DOHH2 (cell line): Measurements from ENCODE around the gene HYAL1.
"Not testable (repeated sequence)": the region's sequence is repeated elsewhere in the genome, so short reads cannot be mapped to it uniquely, and the experiment has no call there.

Experiments
- H3F3A ChIP-seq: fragments of 200-600 bp; sonication (generic), shearing (Covaris generic); 2 replicates; pipeline ENCODE4 v1.6.0; 2016; ENCODE audit warnings: antibody characterized with exemption, mild to moderate bottlenecking; ENCODE audit not compliant: control insufficient read depth, insufficient read depth
- H3K27ac ChIP-seq: fragments of 200-600 bp; sonication (generic); 2 replicates; pipeline ENCODE4 v1.5.1; 2014; ENCODE audit warnings: low read depth, mild to moderate bottlenecking, low read length, moderate library complexity
- H3K27me3 ChIP-seq: fragments of 200-600 bp; sonication (generic); 2 replicates; pipeline ENCODE4 v1.6.1; 2014; ENCODE audit warnings: mild to moderate bottlenecking, low read length, mixed read lengths; ENCODE audit not compliant: control insufficient read depth
- H3K36me3 ChIP-seq: fragments of 200-600 bp; sonication (generic); 2 replicates; pipeline ENCODE4 v1.6.1; 2014; ENCODE audit warnings: mild to moderate bottlenecking, low read length, moderate library complexity, mixed read lengths; ENCODE audit not compliant: control insufficient read depth
- H3K4me1 ChIP-seq: fragments of 200-600 bp; sonication (generic); 2 replicates; pipeline ENCODE4 v1.6.1; 2014; ENCODE audit warnings: mild to moderate bottlenecking, low read length, mixed read lengths; ENCODE audit not compliant: control insufficient read depth
- H3K4me2 ChIP-seq: fragments of 200-600 bp; sonication (generic); 2 replicates; pipeline ENCODE4 v1.6.0; 2014; ENCODE audit warnings: mild to moderate bottlenecking, low read length, moderate library complexity
- H3K4me3 ChIP-seq: fragments of 200-600 bp; sonication (generic); 2 replicates; pipeline ENCODE4 v1.5.1; 2014; ENCODE audit warnings: mild to moderate bottlenecking, low read length, mixed read lengths
- H3K79me2 ChIP-seq: fragments of 200-600 bp; sonication (generic); 2 replicates; pipeline ENCODE4 v1.6.1; 2014; ENCODE audit warnings: mild to moderate bottlenecking, low read length, mixed read lengths; ENCODE audit not compliant: control insufficient read depth
- H3K9me2 ChIP-seq: fragments of 200-600 bp; sonication (generic); replicated peaks from 2 replicates; pipeline ENCODE4 v1.6.1; 2014; ENCODE audit warnings: mild to moderate bottlenecking, low read length, mixed read lengths; ENCODE audit not compliant: control insufficient read depth
- H3K9me3 ChIP-seq: fragments of 200-600 bp; sonication (generic); 2 replicates; pipeline ENCODE4 v1.6.1; 2014; ENCODE audit warnings: antibody characterized with exemption, low read length, mixed read lengths; ENCODE audit not compliant: control insufficient read depth, insufficient read depth
- H4K20me1 ChIP-seq: fragments of 200-600 bp; sonication (generic); 2 replicates; pipeline ENCODE4 v1.6.0; 2014; ENCODE audit warnings: low read depth, mild to moderate bottlenecking, antibody characterized with exemption, low read length, moderate library complexity; ENCODE audit not compliant: control insufficient read depth, insufficient read depth
- CTCF ChIP-seq: fragments of 200-600 bp; sonication (generic); IDR thresholded peaks from one replicate; pipeline ENCODE4 v1.5.1; 2014; ENCODE audit warnings: antibody characterized with exemption, mild to moderate bottlenecking, low read depth, low read length; ENCODE audit not compliant: poor library complexity, severe bottlenecking
- EZH2phosphoT487 ChIP-seq: fragments of 200-600 bp; sonication (generic); IDR thresholded peaks from 2 replicates; pipeline ENCODE4 v1.6.1; 2017; ENCODE audit warnings: borderline replicate concordance, mild to moderate bottlenecking, antibody characterized with exemption, low read length, moderate library complexity, mixed read lengths

HYAL1 gene

GRCh38 chr3:50274371-50275104 lies 28.8 kb downstream of the HYAL1 start:
- no peaks in the 10 kb centered on the region for H3K9me3 ChIP-seq
- no peak overlapping the region for H3K4me3 ChIP-seq
- H3K79me2 ChIP-seq, result no peaks in the 10 kb centered on the region
- no peak overlapping the region for H3K27ac ChIP-seq
- H3K4me1 ChIP-seq, result peaks cover 13% of the 10 kb centered on the region
- H3K36me3 ChIP-seq, result no peaks in the 10 kb centered on the region
- peaks cover 43% of the 10 kb centered on the region for H3K27me3 ChIP-seq
- H3K9me2 ChIP-seq, result no peaks in the 10 kb centered on the region
- H4K20me1 ChIP-seq, result no peaks in the 10 kb centered on the region
- peak; percentile 98 for TF ChIP-seq CTCF
- no peak for TF ChIP-seq EZH2phosphoT487
- H3F3A ChIP-seq, result no peaks in the 10 kb centered on the region
- H3K4me2 ChIP-seq, result no peak overlapping the region

GRCh38 chr3:50273689-50274065 lies 29.7 kb downstream of the HYAL1 start:
- TF ChIP-seq CTCF, result no peak
- TF ChIP-seq EZH2phosphoT487, result no peak
- no peaks in the 10 kb centered on the region for H3F3A ChIP-seq
- H3K27ac ChIP-seq, result no peak overlapping the region
- H3K9me2 ChIP-seq, result no peaks in the 10 kb centered on the region
- H3K79me2 ChIP-seq, result no peaks in the 10 kb centered on the region
- H3K27me3 ChIP-seq, result peaks cover 45% of the 10 kb centered on the region
- H3K4me2 ChIP-seq, result peak overlapping the region; percentile 50; the same call in 1 of the 2 replicates
- no peaks in the 10 kb centered on the region for H4K20me1 ChIP-seq
- no peaks in the 10 kb centered on the region for H3K36me3 ChIP-seq
- H3K4me1 ChIP-seq, result peaks cover 13% of the 10 kb centered on the region
- no peaks in the 10 kb centered on the region for H3K9me3 ChIP-seq
- H3K4me3 ChIP-seq, result no peak overlapping the region

- peak overlapping the region; percentile 21; the same call in 1 of the 2 replicates for H3K4me3 ChIP-seq
- no peaks in the 10 kb centered on the region for H3K36me3 ChIP-seq
- peaks cover 13% of the 10 kb centered on the region for H3K4me1 ChIP-seq
- no peaks in the 10 kb centered on the region for H3K9me3 ChIP-seq
- peaks cover 50% of the 10 kb centered on the region for H3K27me3 ChIP-seq
- H3K79me2 ChIP-seq, result no peaks in the 10 kb centered on the region
- H3K27ac ChIP-seq, result no peak overlapping the region
- no peaks in the 10 kb centered on the region for H3F3A ChIP-seq
- H4K20me1 ChIP-seq, result no peaks in the 10 kb centered on the region
- TF ChIP-seq EZH2phosphoT487, result no peak
- peak; percentile 94 for TF ChIP-seq CTCF
- H3K9me2 ChIP-seq, result no peaks in the 10 kb centered on the region
- peak overlapping the region; percentile 50 for H3K4me2 ChIP-seq
Observed at GRCh38 chr3:50272911-50273688, 30.3 kb downstream of the HYAL1 start.

GRCh38 chr3:50272538-50272910 lies 30.9 kb downstream of the HYAL1 start:
- not testable (repeated sequence) for H3K9me2 ChIP-seq, H3K36me3 ChIP-seq, H3K9me3 ChIP-seq, H3K4me3 ChIP-seq, H3F3A ChIP-seq, H3K79me2 ChIP-seq, H4K20me1 ChIP-seq, H3K27ac ChIP-seq
- Histone ChIP-seq H3K27me3 (peaks cover 52% of the 10 kb centered on the region), H3K4me1 (peaks cover 13% of the 10 kb centered on the region), H3K4me2 (peak overlapping the region; percentile 50; the same call in 1 of the 2 replicates)
